OCI-LY1 (cell line): ENCODE data around the gene ZFHX3.

Experiments used
- H2AFZ ChIP-seq: fragments of 200-600 bp; sonication (generic), shearing (Covaris generic); 2 replicates; pipeline ENCODE4 v1.6.0; 2014; ENCODE audit warnings: antibody characterized with exemption, mild to moderate bottlenecking, low read length
- H3F3A ChIP-seq: fragments of 200-600 bp; sonication (generic), shearing (Covaris generic); 2 replicates; pipeline ENCODE4 v1.6.0; 2014; ENCODE audit warnings: mild to moderate bottlenecking, antibody characterized with exemption, low read length, moderate library complexity; ENCODE audit not compliant: insufficient read depth
- H3K27ac ChIP-seq: fragments of 200-600 bp; sonication (generic); 2 replicates; pipeline ENCODE4 v1.5.1; 2014; ENCODE audit warnings: low read length, mixed run types, mild to moderate bottlenecking, low read depth; ENCODE audit not compliant: poor library complexity, severe bottlenecking
- H3K27me3 ChIP-seq: fragments of 200-600 bp; sonication (generic); 2 replicates; pipeline ENCODE4 v1.6.0; 2014; ENCODE audit warnings: antibody characterized with exemption, mild to moderate bottlenecking, low read length, moderate library complexity; ENCODE audit not compliant: insufficient read depth
- H3K36me3 ChIP-seq: fragments of 200-600 bp; sonication (generic); 2 replicates; pipeline ENCODE4 v1.6.1; 2014; ENCODE audit warnings: mild to moderate bottlenecking, antibody characterized with exemption, low read length, moderate library complexity, mixed read lengths; ENCODE audit not compliant: insufficient read depth
- H3K4me1 ChIP-seq: fragments of 200-600 bp; sonication (generic); 2 replicates; pipeline ENCODE4 v1.5.1; 2014; ENCODE audit warnings: mild to moderate bottlenecking, low read length, moderate library complexity; ENCODE audit not compliant: insufficient read depth, severe bottlenecking
- H3K4me2 ChIP-seq: fragments of 200-600 bp; sonication (generic), shearing (Covaris generic); 2 replicates; pipeline ENCODE4 v1.6.1; 2014; ENCODE audit warnings: low read length
- H3K4me3 ChIP-seq: fragments of 200-600 bp; sonication (generic); 2 replicates; pipeline ENCODE4 v1.5.1; 2014; ENCODE audit warnings: low read length, low read depth, mild to moderate bottlenecking, mixed read lengths; ENCODE audit not compliant: poor library complexity, severe bottlenecking
- H3K79me2 ChIP-seq: fragments of 200-600 bp; shearing (Covaris generic); 2 replicates; pipeline ENCODE4 v1.6.1; 2016; ENCODE audit warnings: mixed run types, low read length, mixed read lengths; ENCODE audit not compliant: insufficient read depth
- H3K9ac ChIP-seq: fragments of 200-600 bp; sonication (generic), shearing (Covaris generic); 2 replicates; pipeline ENCODE4 v1.6.1; 2014; ENCODE audit warnings: mild to moderate bottlenecking, low read length, mixed read lengths
- H3K9me2 ChIP-seq: fragments of 200-600 bp; sonication (generic), shearing (Covaris generic); 2 replicates; pipeline ENCODE4 v1.6.1; 2014; ENCODE audit warnings: low read depth, mild to moderate bottlenecking, low read length, mixed read lengths
- H3K9me3 ChIP-seq: fragments of 200-600 bp; shearing (Covaris generic); 2 replicates; pipeline ENCODE4 v1.6.1; 2014; ENCODE audit warnings: low read length, mixed read lengths
- H4K20me1 ChIP-seq: fragments of 200-600 bp; sonication (generic), shearing (Covaris generic); 2 replicates; pipeline ENCODE4 v1.6.0; 2016; ENCODE audit warnings: mild to moderate bottlenecking, low read length; ENCODE audit not compliant: insufficient read depth
- CTCF ChIP-seq: fragments of 200-600 bp; sonication (generic), shearing (Covaris generic); IDR thresholded peaks from 2 replicates; pipeline ENCODE4 v1.5.1; 2017; ENCODE audit warnings: mild to moderate bottlenecking, antibody characterized with exemption, low read length, moderate library complexity, mixed read lengths
- EZH2 ChIP-seq: fragments of 200-600 bp; sonication (generic), shearing (Covaris generic); IDR thresholded peaks from 2 replicates; pipeline ENCODE4 v1.8.0; 2017; ENCODE audit warnings: borderline replicate concordance, mixed run types, mild to moderate bottlenecking, antibody characterized with exemption, low read length, moderate library complexity, mixed read lengths

ZFHX3 gene

DNA sequence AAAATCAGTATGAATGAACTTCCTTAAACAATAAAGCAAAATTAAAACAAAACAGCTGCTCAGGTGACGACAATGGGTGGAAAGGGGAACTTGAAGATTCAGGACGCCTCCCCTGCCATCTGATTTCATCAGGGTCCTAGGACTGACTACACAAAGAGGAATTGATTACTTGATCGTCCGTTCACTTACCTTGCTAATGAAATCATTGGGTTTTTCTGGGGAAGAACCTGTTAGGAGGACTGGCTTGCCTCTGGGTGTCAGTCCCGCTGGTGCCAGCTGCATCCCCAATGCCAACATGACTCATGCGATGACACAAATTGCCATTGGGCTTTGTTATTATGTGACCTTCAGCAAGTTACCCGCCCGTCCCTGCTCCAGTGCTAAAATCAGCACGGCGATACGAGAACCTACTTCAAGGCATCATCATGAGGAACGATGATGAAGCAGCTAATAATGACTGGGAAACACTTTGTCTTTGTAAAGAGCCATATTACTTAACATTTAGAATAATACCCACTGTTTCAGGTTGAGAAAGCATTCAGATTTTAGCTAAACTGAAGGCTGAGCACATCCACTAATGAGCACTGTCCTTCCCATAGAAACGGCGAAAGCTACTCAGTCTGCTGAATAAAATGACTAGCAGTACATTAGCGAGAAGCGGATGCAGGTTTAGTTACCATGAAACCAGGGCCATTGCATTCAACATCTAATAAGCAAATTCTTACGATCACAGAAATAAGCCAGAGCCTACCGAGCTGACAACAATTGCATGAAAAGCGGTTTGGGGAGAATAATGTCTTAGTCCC is 139.4 kb downstream of the ZFHX3 start:
- H3K4me2 ChIP-seq, result no peak overlapping the region
- H2AFZ ChIP-seq, result no peak overlapping the region
- H3F3A ChIP-seq, result no peaks in the 10 kb centered on the region
- no peak overlapping the region for H3K4me3 ChIP-seq
- no peaks in the 10 kb centered on the region for H3K36me3 ChIP-seq
- no peaks in the 10 kb centered on the region for H3K4me1 ChIP-seq
- H3K9ac ChIP-seq, result no peak overlapping the region
- no peak for TF ChIP-seq CTCF
- no peak for TF ChIP-seq EZH2
- H3K27ac ChIP-seq, result no peak overlapping the region
- H3K9me3 ChIP-seq, result no peaks in the 10 kb centered on the region
- H3K79me2 ChIP-seq, result no peaks in the 10 kb centered on the region
- H3K27me3 ChIP-seq, result no peaks in the 10 kb centered on the region
- no peaks in the 10 kb centered on the region for H3K9me2 ChIP-seq
- no peaks in the 10 kb centered on the region for H4K20me1 ChIP-seq

- H3K27ac ChIP-seq, result no peak overlapping the region
- no peaks in the 10 kb centered on the region for H3K27me3 ChIP-seq
- H2AFZ ChIP-seq, result no peak overlapping the region
- H3K4me1 ChIP-seq, result no peaks in the 10 kb centered on the region
- TF ChIP-seq CTCF (no peak), EZH2 (no peak)
- no peak overlapping the region for H3K4me3 ChIP-seq
- no peaks in the 10 kb centered on the region for H3K79me2 ChIP-seq
- no peaks in the 10 kb centered on the region for H3K9me3 ChIP-seq
- H3K9me2 ChIP-seq, result no peaks in the 10 kb centered on the region
- H3K4me2 ChIP-seq, result no peak overlapping the region
- no peaks in the 10 kb centered on the region for H4K20me1 ChIP-seq
- H3K36me3 ChIP-seq, result no peaks in the 10 kb centered on the region
- H3K9ac ChIP-seq, result no peak overlapping the region
- H3F3A ChIP-seq, result no peaks in the 10 kb centered on the region
Measured at GRCh38 chr16:72905581-72905980, 142.3 kb downstream of the ZFHX3 start.

GRCh38 chr16:72903176-72903575 is 144.8 kb downstream of the ZFHX3 start:
- no peak overlapping the region for H3K27ac ChIP-seq
- H3K9ac ChIP-seq, result no peak overlapping the region
- H3K9me2 ChIP-seq, result no peaks in the 10 kb centered on the region
- H3K36me3 ChIP-seq, result no peaks in the 10 kb centered on the region
- no peak overlapping the region for H2AFZ ChIP-seq
- no peaks in the 10 kb centered on the region for H3K79me2 ChIP-seq
- H4K20me1 ChIP-seq, result no peaks in the 10 kb centered on the region
- no peak overlapping the region for H3K4me2 ChIP-seq
- no peak for TF ChIP-seq CTCF
- no peak for TF ChIP-seq EZH2
- no peak overlapping the region for H3K4me3 ChIP-seq
- no peaks in the 10 kb centered on the region for H3K9me3 ChIP-seq
- no peaks in the 10 kb centered on the region for H3K27me3 ChIP-seq
- no peaks in the 10 kb centered on the region for H3F3A ChIP-seq
- no peaks in the 10 kb centered on the region for H3K4me1 ChIP-seq
